PC-9 (cell line): Measurements from ENCODE around the gene DYNLT2. TPM values are rescaled to one million over a fixed set of nuclear protein-coding genes. Genes with fewer than 3 reads are reported as not detected.

Source experiments
- BruUV-seq: library from RNA; stranded (reverse); fragments of 400-500 nt; replicated peaks from 2 replicates; lab custom pipeline; 2021; lab: Mats Ljungman, UMichigan
- CTCF ChIA-PET: fragments of 300-600 bp; sonication (Branson Sonifier 250); formaldehyde crosslinking; loops from one replicate; lab custom pipeline; 2022; ENCODE audit warnings: antibody characterized with exemption; lab: Charles Lee
- POLR2A ChIA-PET: fragments of 300-600 bp; sonication (Branson Sonifier 250); formaldehyde crosslinking; loops from one replicate; lab custom pipeline; 2022; ENCODE audit warnings: antibody characterized with exemption; ENCODE audit not compliant: unreplicated experiment; lab: Charles Lee
- DNase-seq, 2 experiments: peaks; one replicate each; pipeline versions ENCODE4 v3.0.0 to v3.0.0-alpha.2; 2015 to 2022; ENCODE audit warnings: mixed read lengths in 1 of 2
- H2AFZ ChIP-seq: fragments of 200-600 bp; sonication (generic); 2 replicates; pipeline ENCODE4 v1.8.1; 2017; ENCODE audit warnings: antibody characterized with exemption
- H3F3A ChIP-seq: fragments of 200-600 bp; sonication (generic); 2 replicates; pipeline ENCODE4 v1.8.1; 2017; ENCODE audit warnings: antibody characterized with exemption, mild to moderate bottlenecking, low read depth; ENCODE audit not compliant: insufficient read depth
- H3K27ac ChIP-seq: fragments of 200-600 bp; sonication (generic); 2 replicates; pipeline ENCODE4 v1.6.1; 2016; ENCODE audit warnings: mixed run types
- H3K27me3 ChIP-seq: fragments of 200-600 bp; sonication (generic); 2 replicates; pipeline ENCODE4 v1.6.1; 2016; ENCODE audit warnings: low read depth, mixed run types; ENCODE audit not compliant: insufficient read depth
- H3K36me3 ChIP-seq: fragments of 200-600 bp; sonication (generic); 2 replicates; pipeline ENCODE4 v1.6.1; 2016; ENCODE audit warnings: low read depth, mixed run types
- H3K4me1 ChIP-seq: fragments of 200-600 bp; sonication (generic); replicated peaks from 2 replicates; pipeline ENCODE4 v1.6.1; 2016; ENCODE audit warnings: mixed run types; ENCODE audit not compliant: insufficient read depth
- H3K4me2 ChIP-seq: fragments of 200-600 bp; sonication (generic); 2 replicates; pipeline ENCODE4 v1.6.1; 2017; ENCODE audit warnings: mixed run types
- H3K4me3 ChIP-seq: fragments of 200-600 bp; sonication (generic); 2 replicates; pipeline ENCODE4 v1.6.1; 2016; ENCODE audit warnings: mixed run types
- H3K79me2 ChIP-seq: fragments of 200-600 bp; sonication (generic); 2 replicates; pipeline ENCODE4 v1.6.1; 2017; ENCODE audit warnings: low read depth, mixed run types
- H3K9me2 ChIP-seq: fragments of 200-600 bp; sonication (generic); 2 replicates; pipeline ENCODE4 v1.8.1; 2017; ENCODE audit warnings: mild to moderate bottlenecking; ENCODE audit not compliant: insufficient read depth
- H3K9me3 ChIP-seq: fragments of 200-600 bp; sonication (generic); 2 replicates; pipeline ENCODE4 v1.8.1; 2016; ENCODE audit warnings: low read depth; ENCODE audit not compliant: insufficient read depth
- H4K20me1 ChIP-seq: fragments of 200-600 bp; sonication (generic); 2 replicates; pipeline ENCODE4 v1.8.1; 2017; ENCODE audit not compliant: insufficient read depth
- EZH2 ChIP-seq: fragments of 200-600 bp; sonication (generic); IDR thresholded peaks from 2 replicates; pipeline ENCODE4 v1.8.0; 2017; ENCODE audit warnings: antibody characterized with exemption, low read depth
- intact Hi-C: fragments of 100-400 bp; cut with micrococcal nuclease; formaldehyde crosslinking; loops from one replicate; pipeline ENCODE4 v1.10.0; 2022; ENCODE audit not compliant: unreplicated experiment
- total RNA-seq: library from RNA; stranded (reverse); gene quantifications from 2 replicates; pipeline ENCODE4 v1.2.3, GENCODE V29; 2021
- TF ChIP-seq, protein P1 (sequence below): fragments of 200-600 bp; sonication (generic); conservative IDR thresholded peaks from 2 replicates; pipeline ENCODE4 v1.6.1; 2017; ENCODE audit warnings: mixed run types, antibody characterized with exemption, mild to moderate bottlenecking, moderate library complexity

DYNLT2 gene
- total RNA-seq, 1 experiment from 2014 or later = 1.5 TPM

DNA sequence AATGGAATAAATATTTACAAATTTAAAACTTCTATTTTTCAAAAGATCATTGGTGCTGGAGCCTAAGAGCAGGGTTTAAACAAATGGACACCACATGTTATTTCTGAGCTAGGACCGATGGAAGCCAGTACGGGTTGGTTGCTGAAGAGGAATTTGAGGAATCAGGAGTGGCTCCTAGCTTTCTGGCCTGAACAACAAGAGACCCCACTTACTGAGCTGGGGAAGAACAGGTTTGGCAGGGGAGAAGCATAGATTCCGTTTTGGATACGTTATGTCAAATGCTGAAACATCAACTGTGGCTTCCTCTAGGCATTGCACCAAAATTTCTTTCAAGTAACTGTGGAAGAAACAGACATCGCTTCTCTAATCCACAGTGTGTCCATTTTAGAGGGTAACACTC, 56.2 kb downstream of the DYNLT2 start:
- 0 out of 2 replicates have a peak, but pooled peaks cover under 1% of the 10 kb centered on the region for H3K4me1 ChIP-seq
- intact Hi-C loops = no loop called here
- CTCF ChIA-PET = no interaction called here
- no peaks in the 10 kb centered on the region for H3K9me3 ChIP-seq
- H3F3A ChIP-seq = no peaks in the 10 kb centered on the region
- no peak for DNase-seq
- no peak overlapping the region for H3K4me2 ChIP-seq
- H3K27ac ChIP-seq = no peak overlapping the region
- 0 out of 2 replicates have a peak, but pooled peaks cover 5% of the 10 kb centered on the region for H3K36me3 ChIP-seq
- no TSS peak for BruUV-seq
- H3K79me2 ChIP-seq = peaks cover 25% of the 10 kb centered on the region
- no peak overlapping the region for H3K4me3 ChIP-seq
- no peaks in the 10 kb centered on the region for H3K27me3 ChIP-seq
- H4K20me1 ChIP-seq = no peaks in the 10 kb centered on the region
- H2AFZ ChIP-seq = no peak overlapping the region
- POLR2A ChIA-PET = no interaction called here
- TF ChIP-seq, protein P1, sequence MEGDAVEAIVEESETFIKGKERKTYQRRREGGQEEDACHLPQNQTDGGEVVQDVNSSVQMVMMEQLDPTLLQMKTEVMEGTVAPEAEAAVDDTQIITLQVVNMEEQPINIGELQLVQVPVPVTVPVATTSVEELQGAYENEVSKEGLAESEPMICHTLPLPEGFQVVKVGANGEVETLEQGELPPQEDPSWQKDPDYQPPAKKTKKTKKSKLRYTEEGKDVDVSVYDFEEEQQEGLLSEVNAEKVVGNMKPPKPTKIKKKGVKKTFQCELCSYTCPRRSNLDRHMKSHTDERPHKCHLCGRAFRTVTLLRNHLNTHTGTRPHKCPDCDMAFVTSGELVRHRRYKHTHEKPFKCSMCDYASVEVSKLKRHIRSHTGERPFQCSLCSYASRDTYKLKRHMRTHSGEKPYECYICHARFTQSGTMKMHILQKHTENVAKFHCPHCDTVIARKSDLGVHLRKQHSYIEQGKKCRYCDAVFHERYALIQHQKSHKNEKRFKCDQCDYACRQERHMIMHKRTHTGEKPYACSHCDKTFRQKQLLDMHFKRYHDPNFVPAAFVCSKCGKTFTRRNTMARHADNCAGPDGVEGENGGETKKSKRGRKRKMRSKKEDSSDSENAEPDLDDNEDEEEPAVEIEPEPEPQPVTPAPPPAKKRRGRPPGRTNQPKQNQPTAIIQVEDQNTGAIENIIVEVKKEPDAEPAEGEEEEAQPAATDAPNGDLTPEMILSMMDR = no peak
- no peak for TF ChIP-seq EZH2
- no peaks in the 10 kb centered on the region for H3K9me2 ChIP-seq

DNA sequence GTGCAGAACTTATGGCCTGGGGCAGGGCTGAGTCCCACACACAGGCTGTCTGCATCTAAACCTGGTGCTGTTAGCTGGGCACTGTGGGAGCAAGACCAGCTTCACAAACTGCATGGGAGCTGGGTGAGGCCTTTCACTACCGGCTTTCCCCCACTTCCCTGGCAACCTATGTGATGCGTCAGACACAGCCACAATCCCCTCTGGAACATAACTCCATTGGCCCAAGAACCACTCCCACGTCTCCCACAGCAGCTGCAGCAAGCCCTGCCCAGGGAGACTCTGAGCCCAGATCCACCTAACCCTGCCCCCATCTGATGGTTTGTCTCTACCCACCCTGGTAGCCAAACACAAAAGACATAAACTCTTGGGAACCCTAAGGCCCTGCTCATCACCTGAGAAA, 58.9 kb downstream of the DYNLT2 start:
- intact Hi-C loops = no loop called here
- Histone ChIP-seq H3K36me3 (peaks cover 12% of the 10 kb centered on the region), H2AFZ (no peak overlapping the region), H4K20me1 (no peaks in the 10 kb centered on the region), H3K4me2 (no peak overlapping the region), H3K9me2 (no peaks in the 10 kb centered on the region), H3K27me3 (no peaks in the 10 kb centered on the region), H3K9me3 (no peaks in the 10 kb centered on the region), H3K27ac (no peak overlapping the region), H3K79me2 (0 out of 2 replicates have a peak, but pooled peaks cover 13% of the 10 kb centered on the region), H3K4me3 (no peak overlapping the region), H3K4me1 (peaks cover 10% of the 10 kb centered on the region; the same call in 1 of the 2 replicates), H3F3A (peaks cover 5% of the 10 kb centered on the region; the same call in 1 of the 2 replicates)
- no peak for TF ChIP-seq EZH2
- TF ChIP-seq, protein P1 = no peak
- no peak for DNase-seq
- ChIA-PET CTCF (no interaction called here), POLR2A (no interaction called here)
- BruUV-seq = no TSS peak

DNA sequence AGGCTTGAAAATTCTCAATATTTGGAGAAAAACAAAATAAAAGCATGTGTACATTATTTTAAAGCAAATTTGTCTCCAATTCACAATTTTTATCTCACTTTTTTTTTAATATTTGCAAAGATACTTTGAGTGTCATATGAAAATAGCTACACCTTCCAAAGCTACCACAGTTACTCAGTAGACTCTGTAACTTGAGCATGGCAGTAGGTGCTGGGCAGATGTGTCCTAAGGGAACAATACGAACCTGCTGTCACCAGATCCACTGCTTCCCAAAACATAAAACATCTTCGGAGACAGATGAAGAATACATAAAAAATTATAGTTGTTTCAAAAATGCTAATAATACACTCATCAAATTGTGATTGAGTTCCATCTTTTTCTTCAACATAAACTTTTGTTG, 60.1 kb downstream of the DYNLT2 start:
- Histone ChIP-seq H3K27me3 (no peaks in the 10 kb centered on the region), H3K4me1 (peaks cover 10% of the 10 kb centered on the region; the same call in 1 of the 2 replicates), H4K20me1 (no peaks in the 10 kb centered on the region), H3K9me3 (no peaks in the 10 kb centered on the region), H3F3A (peaks cover 5% of the 10 kb centered on the region; the same call in 1 of the 2 replicates), H3K27ac (no peak overlapping the region), H3K4me2 (no peak overlapping the region), H3K9me2 (no peaks in the 10 kb centered on the region), H3K4me3 (no peak overlapping the region), H3K79me2 (peaks cover 13% of the 10 kb centered on the region; the same call in 1 of the 2 replicates), H2AFZ (no peak overlapping the region), H3K36me3 (peaks cover 22% of the 10 kb centered on the region)
- TF ChIP-seq, protein P1 = no peak
- TF ChIP-seq EZH2 = no peak
- intact Hi-C loops = no loop called here
- ChIA-PET POLR2A (no interaction called here), CTCF (no interaction called here)
- BruUV-seq = no TSS peak
- no peak for DNase-seq

Other genes starting within 250 kb of the DYNLT2 start
- gene WDR27, start 49.5 kb downstream of the DYNLT2 start, total RNA-seq = 54.2 and 66.5 TPM in 2 replicates
- gene C6orf120, start 49.4 kb downstream of the DYNLT2 start, total RNA-seq = 9.8 and 12.5 TPM in 2 replicates
- 20.8 and 21.7 TPM in 2 replicates for gene PHF10, start 27.1 kb downstream of the DYNLT2 start, total RNA-seq
- gene ERMARD, start 50 bp upstream of the DYNLT2 start, total RNA-seq = 19.3 and 28.2 TPM in 2 replicates